OCI-LY3 (cell line): ENCODE measurements around the gene RPRM.
"Not testable (repeated sequence)": the region's sequence is repeated elsewhere in the genome, so short reads cannot be mapped to it uniquely, and the experiment has no call there.

Experiments used
- H2AFZ ChIP-seq: fragments of 200-600, 300-600 bp; shearing (Covaris generic); 2 replicates; pipeline ENCODE4 v1.6.0; 2014; ENCODE audit warnings: antibody characterized with exemption, low read depth, low read length
- H3K27ac ChIP-seq: fragments of 200-600, 300-600 bp; sonication (generic); 2 replicates; pipeline ENCODE4 v1.5.1; 2014; ENCODE audit warnings: mild to moderate bottlenecking, low read length, moderate library complexity, mixed read lengths
- H3K27me3 ChIP-seq: fragments of 200-600, 300-600 bp; sonication (generic); 2 replicates; pipeline ENCODE4 v1.6.1; 2014; ENCODE audit warnings: low read depth, low read length, mixed read lengths
- H3K36me3 ChIP-seq: fragments of 200-600, 300-600 bp; sonication (generic); replicated peaks from 2 replicates; pipeline ENCODE3; 2014; ENCODE audit warnings: low read depth, low read length, mixed read lengths
- H3K4me1 ChIP-seq: fragments of 300-600, 200-600 bp; sonication (generic); 2 replicates; pipeline ENCODE4 v1.6.1; 2014; ENCODE audit warnings: low read length, mixed read lengths
- H3K4me2 ChIP-seq: fragments of 200-600, 300-600 bp; sonication (generic); 2 replicates; pipeline ENCODE4 v1.6.1; 2014; ENCODE audit warnings: low read length, mixed read lengths
- H3K4me3 ChIP-seq: fragments of 300-600, 200-600 bp; sonication (generic); 2 replicates; pipeline ENCODE4 v1.5.1; 2014; ENCODE audit warnings: antibody characterized with exemption, mild to moderate bottlenecking, low read length, moderate library complexity
- H3K79me2 ChIP-seq: fragments of 300-600, 200-600 bp; shearing (Covaris generic); 2 replicates; pipeline ENCODE4 v1.6.1; 2014; ENCODE audit warnings: mild to moderate bottlenecking, low read length, mixed read lengths
- H3K9ac ChIP-seq: fragments of 300-600, 200-600 bp; shearing (Covaris generic); 2 replicates; pipeline ENCODE4 v1.6.0; 2014; ENCODE audit warnings: mild to moderate bottlenecking, low read length, moderate library complexity
- H3K9me3 ChIP-seq: fragments of 200-600, 300-600 bp; shearing (Covaris generic); 2 replicates; pipeline ENCODE4 v1.6.1; 2014; ENCODE audit warnings: low read length, mixed read lengths; ENCODE audit not compliant: insufficient read depth
- H4K20me1 ChIP-seq: fragments of 200-600, 300-600 bp; sonication (generic); 2 replicates; pipeline ENCODE4 v1.6.1; 2016; ENCODE audit warnings: low read length, mixed read lengths; ENCODE audit not compliant: insufficient read depth
- EZH2phosphoT487 ChIP-seq: fragments of 200-600 bp; shearing (Covaris generic); IDR thresholded peaks from 2 replicates; pipeline ENCODE4 v1.6.1; 2018; ENCODE audit warnings: antibody characterized with exemption, mixed run types, low read depth
- TF ChIP-seq, protein P1 (sequence below): fragments of 200-600, 300-600 bp; sonication (generic); IDR thresholded peaks from 2 replicates; pipeline ENCODE4 v1.5.1; 2014; ENCODE audit warnings: antibody characterized with exemption, low read length, low read depth

Gene RPRM

DNA sequence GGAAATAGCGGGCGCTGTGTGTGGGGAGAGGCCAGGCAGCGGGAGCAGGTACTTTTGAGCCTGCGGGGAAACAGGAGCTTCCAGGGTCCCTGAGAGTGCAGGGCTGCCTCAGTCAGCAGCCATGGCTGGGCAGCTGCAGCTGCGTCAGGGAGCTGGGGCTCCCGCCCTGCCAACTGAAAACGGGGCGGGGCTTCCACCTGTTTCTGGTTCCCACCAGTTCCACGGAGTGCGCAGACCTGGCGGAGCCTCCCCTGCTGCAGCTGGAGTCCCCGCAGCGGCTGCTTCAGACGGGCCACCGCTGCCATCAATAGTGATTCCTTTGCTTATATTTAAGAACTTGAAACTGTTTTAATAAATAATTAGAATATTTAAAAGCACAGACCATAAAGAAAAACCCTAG is 30.6 kb upstream of the RPRM start:
- H3K4me3 ChIP-seq = no peak overlapping the region
- H3K36me3 ChIP-seq = no peaks in the 10 kb centered on the region
- H3K79me2 ChIP-seq = no peaks in the 10 kb centered on the region
- no peak overlapping the region for H2AFZ ChIP-seq
- no peak overlapping the region for H3K27ac ChIP-seq
- H3K9ac ChIP-seq = no peak overlapping the region
- H4K20me1 ChIP-seq = no peaks in the 10 kb centered on the region
- H3K4me1 ChIP-seq = no peaks in the 10 kb centered on the region
- peaks cover 6% of the 10 kb centered on the region; the same call in 1 of the 2 replicates for H3K9me3 ChIP-seq
- TF ChIP-seq, protein P1, sequence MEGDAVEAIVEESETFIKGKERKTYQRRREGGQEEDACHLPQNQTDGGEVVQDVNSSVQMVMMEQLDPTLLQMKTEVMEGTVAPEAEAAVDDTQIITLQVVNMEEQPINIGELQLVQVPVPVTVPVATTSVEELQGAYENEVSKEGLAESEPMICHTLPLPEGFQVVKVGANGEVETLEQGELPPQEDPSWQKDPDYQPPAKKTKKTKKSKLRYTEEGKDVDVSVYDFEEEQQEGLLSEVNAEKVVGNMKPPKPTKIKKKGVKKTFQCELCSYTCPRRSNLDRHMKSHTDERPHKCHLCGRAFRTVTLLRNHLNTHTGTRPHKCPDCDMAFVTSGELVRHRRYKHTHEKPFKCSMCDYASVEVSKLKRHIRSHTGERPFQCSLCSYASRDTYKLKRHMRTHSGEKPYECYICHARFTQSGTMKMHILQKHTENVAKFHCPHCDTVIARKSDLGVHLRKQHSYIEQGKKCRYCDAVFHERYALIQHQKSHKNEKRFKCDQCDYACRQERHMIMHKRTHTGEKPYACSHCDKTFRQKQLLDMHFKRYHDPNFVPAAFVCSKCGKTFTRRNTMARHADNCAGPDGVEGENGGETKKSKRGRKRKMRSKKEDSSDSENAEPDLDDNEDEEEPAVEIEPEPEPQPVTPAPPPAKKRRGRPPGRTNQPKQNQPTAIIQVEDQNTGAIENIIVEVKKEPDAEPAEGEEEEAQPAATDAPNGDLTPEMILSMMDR = no peak
- no peak for TF ChIP-seq EZH2phosphoT487
- H3K4me2 ChIP-seq = no peak overlapping the region
- H3K27me3 ChIP-seq = no peaks in the 10 kb centered on the region

DNA sequence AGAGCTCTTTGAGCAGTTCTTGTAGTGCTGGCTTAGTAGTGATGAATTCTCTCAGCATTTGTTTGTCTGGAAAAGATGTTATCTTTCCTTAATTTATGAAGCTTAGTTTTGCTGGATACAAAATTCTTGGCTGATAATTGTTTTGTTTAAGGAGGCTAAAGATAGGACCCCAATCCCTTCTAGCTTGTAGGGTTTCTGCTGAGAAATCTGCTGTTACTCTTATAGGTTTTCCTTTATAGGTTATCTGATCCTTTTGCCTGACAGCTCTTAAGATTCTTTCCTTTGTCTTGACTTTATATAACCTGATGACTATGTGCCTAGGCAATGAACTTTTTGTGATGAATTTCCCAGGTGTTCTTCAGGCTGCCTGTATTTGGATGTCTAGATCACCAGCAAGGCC is 27.9 kb upstream of the RPRM start:
- H3K9me3 ChIP-seq, H2AFZ ChIP-seq, H4K20me1 ChIP-seq: not testable (repeated sequence)

GRCh38 chr2:153499439-153499838 is 20.9 kb upstream of the RPRM start:
- Histone ChIP-seq H3K27me3 (no peaks in the 10 kb centered on the region), H3K27ac (no peak overlapping the region), H3K4me2 (no peak overlapping the region), H3K9me3 (no peaks in the 10 kb centered on the region), H3K36me3 (no peaks in the 10 kb centered on the region), H2AFZ (no peak overlapping the region), H4K20me1 (no peaks in the 10 kb centered on the region), H3K4me1 (no peaks in the 10 kb centered on the region), H3K4me3 (no peak overlapping the region), H3K9ac (no peak overlapping the region), H3K79me2 (no peaks in the 10 kb centered on the region)
- TF ChIP-seq, protein P1 = no peak
- TF ChIP-seq EZH2phosphoT487 = no peak

More for the DNA sequence above, 27.9 kb upstream of the RPRM start:
- not testable (repeated sequence) for H3K4me3 ChIP-seq, H3K4me2 ChIP-seq, H3K79me2 ChIP-seq, H3K27ac ChIP-seq, H3K9ac ChIP-seq, H3K27me3 ChIP-seq, H3K36me3 ChIP-seq, H3K4me1 ChIP-seq

GRCh38 chr2:153497938-153498629 is 19.5 kb upstream of the RPRM start:
- Histone ChIP-seq H3K36me3 (no peaks in the 10 kb centered on the region), H2AFZ (no peak overlapping the region), H3K27ac (no peak overlapping the region), H3K4me3 (no peak overlapping the region), H3K4me1 (no peaks in the 10 kb centered on the region), H3K79me2 (no peaks in the 10 kb centered on the region), H3K9me3 (no peaks in the 10 kb centered on the region), H4K20me1 (no peaks in the 10 kb centered on the region), H3K9ac (no peak overlapping the region), H3K4me2 (no peak overlapping the region), H3K27me3 (no peaks in the 10 kb centered on the region)
- TF ChIP-seq, protein P1 = 0 out of 2 replicates have a peak, but pooled peaks have one; percentile 7
- no peak for TF ChIP-seq EZH2phosphoT487
